ENCODE data around the gene LSM11.

LSM11 gene

DNA sequence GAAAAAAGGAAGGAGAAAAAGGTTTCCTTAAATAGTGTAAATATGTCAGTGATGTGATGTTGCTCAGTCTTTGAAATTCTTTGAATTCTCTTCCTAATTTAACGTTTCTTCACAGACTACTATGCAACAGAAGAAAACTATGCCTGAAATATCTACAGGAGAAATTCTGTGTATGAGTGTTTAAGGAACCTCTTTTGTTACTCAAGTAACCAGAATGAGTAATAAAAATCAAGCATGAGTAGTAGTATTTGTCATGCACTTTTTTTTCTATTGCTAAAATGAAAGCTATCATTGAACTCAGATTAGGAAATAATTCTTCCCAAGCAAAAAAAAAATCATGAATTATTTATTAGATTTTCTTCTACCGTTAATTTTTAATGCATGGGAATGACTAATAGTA, 32.6 kb upstream of the LSM11 start:
- H3K4me1 ChIP-seq (ENCODE audit: control insufficient read depth in 1 of 2, insufficient read depth in 2 of 2, low read length in 2 of 2) = no peaks in the 10 kb centered on the region
- H2AFZ ChIP-seq (ENCODE audit: insufficient read depth, low read length, poor library complexity) = no peak overlapping the region
- H3K18ac ChIP-seq (ENCODE audit: low read length) = no peak overlapping the region
- no CpG with 5 or more reads among the region's 2 CpGs for WGBS (ENCODE audit: extremely low coverage, insufficient coverage, insufficient read length)
- H2AK5ac ChIP-seq (ENCODE audit: low read length) = no peak overlapping the region
- H3K14ac ChIP-seq (ENCODE audit: low read length) = no peak overlapping the region
- no peak overlapping the region for H3K27ac ChIP-seq (ENCODE audit: low read depth, low read length)
- H4K8ac ChIP-seq (ENCODE audit: low read depth, low read length) = no peak overlapping the region
- no peaks in the 10 kb centered on the region for H3K79me1 ChIP-seq (ENCODE audit: low read length)
- no peak overlapping the region for H2BK5ac ChIP-seq (ENCODE audit: low read depth, low read length, poor library complexity)
- peak; percentile 29 to 81 for DNase-seq
- H3K79me2 ChIP-seq (ENCODE audit: control insufficient read depth, insufficient read depth, low read length, poor library complexity) = no peaks in the 10 kb centered on the region
- no peaks in the 10 kb centered on the region for H3K9me3 ChIP-seq (ENCODE audit: insufficient read depth, low read depth, low read length)
- H2BK120ac ChIP-seq (ENCODE audit: insufficient read depth, low read length, poor library complexity) = no peak overlapping the region
- H3K27me3 ChIP-seq (ENCODE audit: insufficient read depth, low read length) = no peaks in the 10 kb centered on the region
- H3K36me3 ChIP-seq (ENCODE audit: control insufficient read depth in 1 of 2, insufficient read depth in 2 of 2, low read length in 2 of 2) = no peaks in the 10 kb centered on the region
- H3K4ac ChIP-seq (ENCODE audit: low read depth, low read length) = no peak overlapping the region
- no peak overlapping the region for H3K23ac ChIP-seq (ENCODE audit: low read length)
- no peak overlapping the region for H3K9ac ChIP-seq (ENCODE audit: low read length)
- no peak overlapping the region for H3K4me3 ChIP-seq (ENCODE audit: low read depth, low read length)
- H4K91ac ChIP-seq (ENCODE audit: low read depth, low read length) = no peak overlapping the region
- H3K4me2 ChIP-seq (ENCODE audit: low read length) = no peak overlapping the region
- no peak overlapping the region for H4K12ac ChIP-seq (ENCODE audit: low read depth, low read length)
- H2BK12ac ChIP-seq (ENCODE audit: low read length) = no peak overlapping the region

DNA sequence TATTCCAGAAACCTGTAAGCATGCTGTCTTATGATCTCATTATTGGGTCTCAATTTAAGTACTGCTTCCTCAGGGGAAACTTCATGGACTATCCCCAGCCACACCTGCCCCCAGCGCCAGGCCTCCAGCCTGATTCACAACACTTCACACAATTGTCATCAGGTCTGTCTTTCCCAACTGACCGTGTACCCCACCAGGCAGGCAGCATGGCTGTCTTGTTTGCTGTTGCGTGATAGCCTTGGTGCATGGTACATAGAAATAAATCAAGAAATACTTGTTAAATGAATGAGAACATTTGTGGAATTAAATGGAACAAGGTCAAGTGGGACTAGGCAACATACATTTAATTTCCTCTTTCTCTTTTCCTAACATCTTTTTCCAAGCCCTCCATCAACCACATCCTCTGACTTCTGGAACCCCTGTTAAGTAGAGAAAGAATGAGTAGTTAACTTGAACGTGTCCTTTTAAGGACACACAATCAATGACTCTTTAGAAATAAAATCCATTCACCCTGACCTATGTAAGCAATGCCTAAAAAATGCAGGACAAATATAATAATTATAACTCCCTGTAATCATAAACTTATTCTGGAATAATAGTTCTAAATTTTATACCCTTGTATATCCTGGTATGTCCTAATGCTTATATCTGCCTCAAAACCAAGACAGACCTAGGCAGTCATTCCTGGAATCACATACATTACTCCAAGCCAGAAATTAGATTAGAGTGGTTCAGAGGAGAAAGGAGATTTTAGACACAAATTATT, 29.5 kb upstream of the LSM11 start:
- Histone ChIP-seq H4K8ac (ENCODE audit: low read depth, low read length) (no peak overlapping the region), H3K14ac (ENCODE audit: low read length) (no peak overlapping the region), H2AFZ (ENCODE audit: insufficient read depth, low read length, poor library complexity) (no peak overlapping the region), H3K27ac (ENCODE audit: low read depth, low read length) (no peak overlapping the region), H2AK5ac (ENCODE audit: low read length) (no peak overlapping the region), H2BK5ac (ENCODE audit: low read depth, low read length, poor library complexity) (no peak overlapping the region), H3K23ac (ENCODE audit: low read length) (no peak overlapping the region), H3K9ac (ENCODE audit: low read length) (no peak overlapping the region), H3K79me2 (ENCODE audit: control insufficient read depth, insufficient read depth, low read length, poor library complexity) (no peaks in the 10 kb centered on the region), H2BK12ac (ENCODE audit: low read length) (no peak overlapping the region), H3K4me1 (ENCODE audit: control insufficient read depth in 1 of 2, insufficient read depth in 2 of 2, low read length in 2 of 2) (no peaks in the 10 kb centered on the region), H3K4me3 (ENCODE audit: low read depth, low read length) (no peak overlapping the region), H3K79me1 (ENCODE audit: low read length) (no peaks in the 10 kb centered on the region), H3K27me3 (ENCODE audit: insufficient read depth, low read length) (no peaks in the 10 kb centered on the region), H3K18ac (ENCODE audit: low read length) (no peak overlapping the region), H3K4me2 (ENCODE audit: low read length) (no peak overlapping the region), H4K91ac (ENCODE audit: low read depth, low read length) (no peak overlapping the region), H4K12ac (ENCODE audit: low read depth, low read length) (no peak overlapping the region), H3K4ac (ENCODE audit: low read depth, low read length) (no peak overlapping the region), H2BK120ac (ENCODE audit: insufficient read depth, low read length, poor library complexity) (no peak overlapping the region), H3K9me3 (ENCODE audit: insufficient read depth, low read depth, low read length) (no peaks in the 10 kb centered on the region), H3K36me3 (ENCODE audit: control insufficient read depth in 1 of 2, insufficient read depth in 2 of 2, low read length in 2 of 2) (no peaks in the 10 kb centered on the region)
- no CpG with 5 or more reads among the region's 4 CpGs for WGBS (ENCODE audit: extremely low coverage, insufficient coverage, insufficient read length)
- no peak for DNase-seq

DNA sequence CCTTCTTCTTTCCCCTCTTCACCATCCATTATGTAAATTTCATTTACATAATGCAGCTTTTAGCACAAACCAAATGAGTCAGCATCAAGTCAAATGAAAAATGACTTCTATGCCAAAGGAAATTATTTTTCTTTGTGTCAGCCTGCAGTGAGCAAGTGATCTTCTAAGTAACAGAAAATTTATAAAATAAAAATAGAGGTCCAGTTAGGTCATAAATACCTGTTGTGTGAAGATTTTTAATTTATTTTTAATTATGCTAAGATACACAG, 29.0 kb upstream of the LSM11 start:
- Histone ChIP-seq H4K8ac (ENCODE audit: low read depth, low read length) (no peak overlapping the region), H2BK12ac (ENCODE audit: low read length) (no peak overlapping the region), H3K4me1 (ENCODE audit: control insufficient read depth in 1 of 2, insufficient read depth in 2 of 2, low read length in 2 of 2) (no peaks in the 10 kb centered on the region), H2AFZ (ENCODE audit: insufficient read depth, low read length, poor library complexity) (no peak overlapping the region), H3K9me3 (ENCODE audit: insufficient read depth, low read depth, low read length) (no peaks in the 10 kb centered on the region), H4K91ac (ENCODE audit: low read depth, low read length) (no peak overlapping the region), H4K12ac (ENCODE audit: low read depth, low read length) (no peak overlapping the region), H3K23ac (ENCODE audit: low read length) (no peak overlapping the region), H2BK5ac (ENCODE audit: low read depth, low read length, poor library complexity) (no peak overlapping the region), H3K4me3 (ENCODE audit: low read depth, low read length) (no peak overlapping the region), H3K27me3 (ENCODE audit: insufficient read depth, low read length) (no peaks in the 10 kb centered on the region), H3K27ac (ENCODE audit: low read depth, low read length) (no peak overlapping the region), H3K4me2 (ENCODE audit: low read length) (no peak overlapping the region), H3K79me1 (ENCODE audit: low read length) (no peaks in the 10 kb centered on the region), H3K36me3 (ENCODE audit: control insufficient read depth in 1 of 2, insufficient read depth in 2 of 2, low read length in 2 of 2) (no peaks in the 10 kb centered on the region), H3K79me2 (ENCODE audit: control insufficient read depth, insufficient read depth, low read length, poor library complexity) (no peaks in the 10 kb centered on the region), H3K4ac (ENCODE audit: low read depth, low read length) (no peak overlapping the region), H3K14ac (ENCODE audit: low read length) (no peak overlapping the region), H2AK5ac (ENCODE audit: low read length) (no peak overlapping the region), H2BK120ac (ENCODE audit: insufficient read depth, low read length, poor library complexity) (no peak overlapping the region), H3K9ac (ENCODE audit: low read length) (no peak overlapping the region), H3K18ac (ENCODE audit: low read length) (no peak overlapping the region)
- DNase-seq = no peak

DNA sequence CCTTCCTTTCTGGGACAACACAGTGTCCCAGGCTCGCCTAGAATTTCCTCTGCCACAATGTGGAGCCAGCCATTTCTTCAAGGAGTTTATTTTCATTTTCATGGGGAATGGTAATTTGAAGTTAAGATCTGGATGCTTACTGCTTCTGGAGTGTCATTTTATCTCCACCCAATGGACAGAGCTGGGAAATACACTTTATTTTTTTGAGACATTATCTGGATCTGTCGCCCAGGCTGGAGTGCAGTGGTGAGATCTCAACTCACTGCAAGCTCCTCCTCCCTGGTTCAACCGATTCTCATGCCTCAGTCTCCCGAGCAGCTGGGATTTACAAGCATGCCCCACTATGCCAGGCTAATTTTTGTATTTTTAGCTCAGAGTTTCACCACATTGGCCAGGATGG, 25.0 kb upstream of the LSM11 start:
- no peak overlapping the region for H2BK120ac ChIP-seq (ENCODE audit: insufficient read depth, low read length, poor library complexity)
- H2BK5ac ChIP-seq (ENCODE audit: low read depth, low read length, poor library complexity) = no peak overlapping the region
- no peaks in the 10 kb centered on the region for H3K36me3 ChIP-seq (ENCODE audit: control insufficient read depth in 1 of 2, insufficient read depth in 2 of 2, low read length in 2 of 2)
- no peak overlapping the region for H3K4me2 ChIP-seq (ENCODE audit: low read length)
- no peak overlapping the region for H3K4ac ChIP-seq (ENCODE audit: low read depth, low read length)
- H3K9ac ChIP-seq (ENCODE audit: low read length) = no peak overlapping the region
- no peak overlapping the region for H3K18ac ChIP-seq (ENCODE audit: low read length)
- no peak overlapping the region for H3K23ac ChIP-seq (ENCODE audit: low read length)
- no peaks in the 10 kb centered on the region for H3K4me1 ChIP-seq (ENCODE audit: control insufficient read depth in 1 of 2, insufficient read depth in 2 of 2, low read length in 2 of 2)
- H2BK12ac ChIP-seq (ENCODE audit: low read length) = no peak overlapping the region
- H4K8ac ChIP-seq (ENCODE audit: low read depth, low read length) = no peak overlapping the region
- no peak overlapping the region for H4K91ac ChIP-seq (ENCODE audit: low read depth, low read length)
- H3K79me2 ChIP-seq (ENCODE audit: control insufficient read depth, insufficient read depth, low read length, poor library complexity) = no peaks in the 10 kb centered on the region
- H3K4me3 ChIP-seq (ENCODE audit: low read depth, low read length) = no peak overlapping the region
- DNase-seq = peak in 1 of 2 donors; percentile 81
- no peak overlapping the region for H3K27ac ChIP-seq (ENCODE audit: low read depth, low read length)
- no peak overlapping the region for H2AFZ ChIP-seq (ENCODE audit: insufficient read depth, low read length, poor library complexity)
- no CpG with 5 or more reads among the region's 4 CpGs for WGBS (ENCODE audit: extremely low coverage, insufficient coverage, insufficient read length)
- no peak overlapping the region for H3K14ac ChIP-seq (ENCODE audit: low read length)
- H2AK5ac ChIP-seq (ENCODE audit: low read length) = no peak overlapping the region
- H3K9me3 ChIP-seq (ENCODE audit: insufficient read depth, low read depth, low read length) = no peaks in the 10 kb centered on the region
- H4K12ac ChIP-seq (ENCODE audit: low read depth, low read length) = no peak overlapping the region
- no peaks in the 10 kb centered on the region for H3K27me3 ChIP-seq (ENCODE audit: insufficient read depth, low read length)
- H3K79me1 ChIP-seq (ENCODE audit: low read length) = no peaks in the 10 kb centered on the region

Data from trophoblast cell (in vitro differentiated cells and primary cell).